WTC11 (cell line): ENCODE data around the gene ADI1. TPM values are rescaled to one million over a fixed set of nuclear protein-coding genes. Genes with fewer than 3 reads are reported as not detected.

Experiments
- ATAC-seq: fragments of 200-7000 bp; cut with Tn5 transposase; 2 replicates; pipeline ENCODE4 v1.10.0; 2021; ENCODE audit warnings: mild to moderate bottlenecking, moderate library complexity
- CTCF ChIA-PET: fragments of 300-600 bp; sonication (Branson Sonifier 250); formaldehyde crosslinking; loops from one replicate; lab custom pipeline; 2021; ENCODE audit warnings: antibody characterized with exemption; lab: Charles Lee
- POLR2A ChIA-PET: fragments of 350-600 bp; sonication (Branson Sonifier 250); formaldehyde crosslinking; loops from one replicate; lab custom pipeline; 2021; ENCODE audit warnings: antibody characterized with exemption; lab: Charles Lee
- DNase-seq: peaks from one replicate; pipeline ENCODE4 v3.0.0; 2021; ENCODE audit warnings: low spot score
- H3K27ac Mint-ChIP-seq: 2 replicates; pipeline ENCODE4 v1.8.0; 2021; ENCODE audit warnings: mixed read lengths
- H3K27me3 Mint-ChIP-seq: 2 replicates; pipeline ENCODE4 v1.8.0; 2021; ENCODE audit warnings: low read depth, mild to moderate bottlenecking, moderate library complexity, mixed read lengths
- H3K36me3 Mint-ChIP-seq: 2 replicates; pipeline ENCODE4 v1.8.0; 2021; ENCODE audit warnings: mixed read lengths
- H3K4me1 Mint-ChIP-seq: 2 replicates; pipeline ENCODE4 v1.8.0; 2022; ENCODE audit warnings: mixed read lengths
- H3K4me3 Mint-ChIP-seq: 2 replicates; pipeline ENCODE4 v1.8.0; 2021; ENCODE audit warnings: mild to moderate bottlenecking, moderate library complexity, mixed read lengths
- H3K9me3 Mint-ChIP-seq: 2 replicates; pipeline ENCODE4 v1.8.0; 2021; ENCODE audit warnings: mixed read lengths
- AFF4 ChIP-seq: sonication (generic); formaldehyde crosslinking; IDR thresholded peaks from 2 replicates; pipeline ENCODE4 v1.8.1; 2023; ENCODE audit warnings: mild to moderate bottlenecking, missing genetic modification reagents, borderline replicate concordance
- CREM ChIP-seq: sonication (generic); formaldehyde crosslinking; IDR thresholded peaks from 2 replicates; pipeline ENCODE4 v1.8.1; 2022; ENCODE audit warnings: mild to moderate bottlenecking, missing genetic modification reagents, moderate library complexity
- E2F4 ChIP-seq: sonication (generic); formaldehyde crosslinking; IDR thresholded peaks from 2 replicates; pipeline ENCODE4 v1.8.1; 2022; ENCODE audit warnings: low read depth, mild to moderate bottlenecking, moderate library complexity, missing genetic modification reagents, borderline replicate concordance
- ELF4 ChIP-seq: sonication (generic); formaldehyde crosslinking; IDR thresholded peaks from 2 replicates; pipeline ENCODE4 v1.8.1; 2022; ENCODE audit warnings: low read depth, mild to moderate bottlenecking, moderate library complexity, missing genetic modification reagents
- ETV6 ChIP-seq: sonication (generic); formaldehyde crosslinking; IDR thresholded peaks from 2 replicates; pipeline ENCODE4 v1.8.1; 2022; ENCODE audit warnings: mild to moderate bottlenecking, missing genetic modification reagents
- FOXJ3 ChIP-seq: sonication (generic); formaldehyde crosslinking; IDR thresholded peaks from 2 replicates; pipeline ENCODE4 v1.9.0; 2021; ENCODE audit warnings: missing genetic modification reagents, mild to moderate bottlenecking, borderline replicate concordance
- FOXK1 ChIP-seq: sonication (generic); formaldehyde crosslinking; IDR thresholded peaks from 2 replicates; pipeline ENCODE4 v1.8.0; 2022; ENCODE audit warnings: mild to moderate bottlenecking, moderate library complexity, missing genetic modification reagents
- FOXP1 ChIP-seq: sonication (generic); formaldehyde crosslinking; IDR thresholded peaks from 2 replicates; pipeline ENCODE4 v1.8.0; 2022; ENCODE audit warnings: missing genetic modification reagents, mild to moderate bottlenecking, moderate library complexity, borderline replicate concordance
- HMGA2 ChIP-seq: fragments of 250-450 bp; sonication (Bioruptor Pico); IDR thresholded peaks from 2 replicates; pipeline ENCODE4 v1.4.0; 2021; ENCODE audit warnings: mild to moderate bottlenecking, moderate library complexity
- MXD4 ChIP-seq: fragments of 250-450 bp; sonication (Bioruptor Pico); IDR thresholded peaks from 2 replicates; pipeline ENCODE4 v1.8.0; 2021; ENCODE audit warnings: mild to moderate bottlenecking, moderate library complexity, borderline replicate concordance
- NFATC4 ChIP-seq: fragments of 250-450 bp; sonication (Bioruptor Pico); IDR thresholded peaks from 2 replicates; pipeline ENCODE4 v1.9.0; 2021; ENCODE audit warnings: mild to moderate bottlenecking
- NR1H2 ChIP-seq: sonication (generic); formaldehyde crosslinking; IDR thresholded peaks from 2 replicates; pipeline ENCODE4 v1.9.0; 2021; ENCODE audit warnings: mild to moderate bottlenecking, moderate library complexity, missing genetic modification reagents
- PRRX2 ChIP-seq: fragments of 250-450 bp; sonication (Bioruptor Pico); IDR thresholded peaks from 2 replicates; pipeline ENCODE4 v1.8.0; 2021; ENCODE audit warnings: mild to moderate bottlenecking
- SMAD4 ChIP-seq: sonication (generic); formaldehyde crosslinking; IDR thresholded peaks from 2 replicates; pipeline ENCODE4 v1.8.0; 2022; ENCODE audit warnings: mild to moderate bottlenecking, missing genetic modification reagents
- TEAD1 ChIP-seq: sonication (generic); formaldehyde crosslinking; IDR thresholded peaks from 2 replicates; pipeline ENCODE4 v1.8.0; 2022; ENCODE audit warnings: mild to moderate bottlenecking, missing genetic modification reagents
- ZBTB21 ChIP-seq: sonication (generic); formaldehyde crosslinking; IDR thresholded peaks from 2 replicates; pipeline ENCODE4 v1.8.1; 2023; ENCODE audit warnings: mild to moderate bottlenecking, missing genetic modification reagents, borderline replicate concordance
- ZNF232 ChIP-seq: sonication (generic); formaldehyde crosslinking; IDR thresholded peaks from 2 replicates; pipeline ENCODE4 v1.8.0; 2022; ENCODE audit warnings: mild to moderate bottlenecking, missing genetic modification reagents
- ZNF263 ChIP-seq: sonication (generic); formaldehyde crosslinking; IDR thresholded peaks from 2 replicates; pipeline ENCODE4 v1.8.1; 2022; ENCODE audit warnings: low read depth, mild to moderate bottlenecking, moderate library complexity, missing genetic modification reagents
- ZNF416 ChIP-seq: fragments of 250-450 bp; sonication (Bioruptor Pico); IDR thresholded peaks from 2 replicates; pipeline ENCODE4 v1.9.0; 2021; ENCODE audit warnings: mild to moderate bottlenecking, inconsistent platforms
- ZNF671 ChIP-seq: fragments of 250-450 bp; sonication (Bioruptor Pico); IDR thresholded peaks from 2 replicates; pipeline ENCODE4 v1.8.0; 2021; ENCODE audit warnings: mild to moderate bottlenecking
- ZSCAN18 ChIP-seq: fragments of 250-450 bp; sonication (Bioruptor Pico); IDR thresholded peaks from 2 replicates; pipeline ENCODE4 v2.1.2; 2022; ENCODE audit warnings: mild to moderate bottlenecking, moderate library complexity
- total RNA-seq: library from RNA; stranded (reverse); gene quantifications from 3 replicates; pipeline ENCODE4 v1.2.3, GENCODE V29; 2021
- TF ChIP-seq, protein P1 (sequence below): sonication (generic); formaldehyde crosslinking; IDR thresholded peaks from 2 replicates; pipeline ENCODE4 v1.8.0; 2022; ENCODE audit warnings: mild to moderate bottlenecking, missing genetic modification reagents
- TF ChIP-seq, protein P2 (sequence below): fragments of 250-450 bp; sonication (Bioruptor Pico); IDR thresholded peaks from 2 replicates; pipeline ENCODE4 v1.9.0; 2021; ENCODE audit warnings: moderate library complexity, mild to moderate bottlenecking, inconsistent platforms, borderline replicate concordance

ADI1 gene
- total RNA-seq, 1 experiment from 2014 or later: 21.4 TPM

DNA sequence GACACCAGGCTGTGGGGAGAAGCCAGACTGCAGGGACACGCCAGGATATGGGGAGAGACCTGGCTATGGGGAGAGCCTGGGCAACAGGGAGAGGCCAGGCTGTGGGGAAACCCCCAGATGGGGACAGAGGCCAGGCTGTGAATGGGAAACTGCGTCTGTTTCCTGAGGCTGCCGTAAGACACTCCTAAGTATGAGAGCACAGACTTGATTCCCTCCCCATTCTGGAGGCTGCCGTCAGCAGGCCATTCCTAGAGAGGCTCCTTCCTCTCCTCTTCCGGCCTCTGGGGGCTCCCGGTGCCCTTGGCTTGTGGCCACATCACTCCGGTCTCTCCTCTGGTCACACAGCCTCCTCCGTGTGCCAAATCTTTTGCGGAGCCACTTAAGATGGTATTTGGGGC, 32.3 kb downstream of the ADI1 start (continued):
- TF ChIP-seq E2F4 (no peak), ZNF416 (CRISPR knock-in tag) (no peak), ZSCAN18 (CRISPR knock-in tag) (no peak), ZNF671 (CRISPR knock-in tag) (no peak), ZNF263 (CRISPR knock-in tag) (no peak), NFATC4 (CRISPR knock-in tag) (no peak), ETV6 (CRISPR knock-in tag) (no peak), MXD4 (CRISPR knock-in tag) (no peak), TEAD1 (CRISPR knock-in tag) (no peak), ZBTB21 (no peak), FOXK1 (CRISPR knock-in tag) (no peak), ELF4 (CRISPR knock-in tag) (no peak), ZNF232 (CRISPR knock-in tag) (no peak)

DNA sequence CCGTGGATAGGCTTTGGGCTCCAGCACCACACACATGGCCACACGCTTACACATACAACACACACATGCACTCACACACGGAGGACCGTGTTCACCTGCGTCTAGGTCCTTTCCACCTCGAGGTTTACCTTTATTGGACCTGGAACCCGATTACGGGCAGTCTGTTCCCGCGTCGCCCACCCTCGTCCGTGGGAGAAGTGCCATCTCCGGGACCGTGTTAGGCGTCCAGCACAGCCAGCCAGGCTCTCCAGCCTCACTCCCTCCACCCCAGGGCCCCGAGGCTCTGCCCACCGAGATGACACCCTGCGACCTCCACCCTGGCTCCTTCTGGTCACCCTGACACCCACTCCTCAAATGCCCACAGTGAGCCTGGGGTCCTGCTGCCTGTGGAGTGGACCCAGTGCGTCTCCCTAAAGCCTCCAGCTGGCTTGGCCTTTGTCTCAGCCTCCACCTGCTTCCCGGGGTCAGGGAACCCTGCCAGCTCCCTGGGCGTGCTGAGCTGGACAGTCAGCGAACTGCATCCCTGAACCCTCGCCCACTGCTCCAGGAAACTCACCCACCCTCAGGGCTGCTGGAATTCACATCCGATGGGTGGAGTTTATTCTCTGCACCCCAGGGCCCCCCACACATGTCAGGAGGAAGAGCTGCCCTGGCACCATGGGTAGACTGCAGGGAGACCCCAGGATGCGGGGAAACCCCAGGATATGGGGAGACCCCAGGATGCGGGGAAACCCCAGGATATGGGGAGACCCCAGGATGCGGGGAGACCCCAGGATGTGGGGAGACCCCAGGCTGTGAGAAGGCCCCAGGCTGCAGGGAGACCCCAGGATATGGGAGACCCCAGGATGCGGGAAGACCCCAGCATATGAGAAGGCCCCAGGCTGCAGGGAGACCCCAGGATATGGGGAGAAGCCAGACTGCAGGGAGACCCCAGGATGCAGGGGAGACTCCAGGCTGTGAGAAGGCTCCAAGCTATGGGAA, 33.0 kb downstream of the ADI1 start:
- CTCF ChIA-PET: no interaction called here

More for the DNA sequence above, 33.0 kb downstream of the ADI1 start:
- Mint-ChIP-seq H3K9me3 (peaks cover 5% of the 10 kb centered on the region), H3K27me3 (peaks cover 6% of the 10 kb centered on the region), H3K4me1 (0 out of 2 replicates have a peak, but pooled peaks cover 2% of the 10 kb centered on the region), H3K27ac (no peak overlapping the region), H3K4me3 (no peak overlapping the region), H3K36me3 (peaks cover 14% of the 10 kb centered on the region)
- no peak for ATAC-seq
- no peak for TF ChIP-seq FOXP1
- TF ChIP-seq NR1H2 (CRISPR knock-in tag): no peak
- TF ChIP-seq CREM: no peak
- no peak for TF ChIP-seq FOXJ3 (CRISPR knock-in tag)
- TF ChIP-seq, protein P1, sequence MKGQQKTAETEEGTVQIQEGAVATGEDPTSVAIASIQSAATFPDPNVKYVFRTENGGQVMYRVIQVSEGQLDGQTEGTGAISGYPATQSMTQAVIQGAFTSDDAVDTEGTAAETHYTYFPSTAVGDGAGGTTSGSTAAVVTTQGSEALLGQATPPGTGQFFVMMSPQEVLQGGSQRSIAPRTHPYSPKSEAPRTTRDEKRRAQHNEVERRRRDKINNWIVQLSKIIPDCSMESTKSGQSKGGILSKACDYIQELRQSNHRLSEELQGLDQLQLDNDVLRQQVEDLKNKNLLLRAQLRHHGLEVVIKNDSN (CRISPR knock-in tag): no peak
- no peak for TF ChIP-seq PRRX2 (CRISPR knock-in tag)
- TF ChIP-seq, protein P2, sequence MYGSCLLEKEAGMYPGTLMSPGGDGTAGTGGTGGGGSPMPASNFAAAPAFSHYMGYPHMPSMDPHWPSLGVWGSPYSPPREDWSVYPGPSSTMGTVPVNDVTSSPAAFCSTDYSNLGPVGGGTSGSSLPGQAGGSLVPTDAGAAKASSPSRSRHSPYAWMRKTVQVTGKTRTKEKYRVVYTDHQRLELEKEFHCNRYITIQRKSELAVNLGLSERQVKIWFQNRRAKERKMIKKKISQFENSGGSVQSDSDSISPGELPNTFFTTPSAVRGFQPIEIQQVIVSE (CRISPR knock-in tag): no peak
- TF ChIP-seq SMAD4 (CRISPR knock-in tag): no peak
- TF ChIP-seq AFF4 (CRISPR knock-in tag): no peak
- TF ChIP-seq HMGA2: no peak
- no peak for DNase-seq
- POLR2A ChIA-PET: no interaction called here
